ENCODE measurements around the gene PLXNB3.

PLXNB3 gene

DNA sequence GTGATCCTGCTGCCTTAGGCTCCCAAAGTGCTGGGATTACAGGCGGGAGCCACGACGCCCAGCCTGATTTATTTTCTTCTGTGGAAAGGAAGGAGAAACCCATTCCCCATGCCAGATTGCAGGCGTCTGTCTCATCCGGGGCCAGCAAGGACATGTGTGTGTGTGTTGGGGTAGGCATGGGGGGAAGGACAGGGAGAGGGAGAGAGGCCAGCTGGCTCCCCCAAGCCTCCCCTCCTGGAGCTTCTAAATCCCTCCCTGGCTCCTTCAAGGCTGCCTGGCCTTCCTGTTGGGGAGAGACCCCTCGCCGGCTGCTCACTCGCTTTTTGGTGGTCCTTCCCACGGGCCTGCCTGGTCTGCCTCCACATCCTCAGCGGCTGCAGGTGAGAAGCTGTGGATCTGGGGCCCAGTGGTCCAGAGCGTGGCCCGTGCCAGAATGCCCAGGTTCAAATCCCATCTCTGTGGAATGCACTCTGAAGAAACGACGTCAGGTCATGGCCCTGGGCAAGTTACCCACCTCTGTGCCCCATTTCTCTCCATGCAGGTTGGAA is 1.3 kb upstream of the PLXNB3 start:
- no peak for FAIRE-seq

DNA sequence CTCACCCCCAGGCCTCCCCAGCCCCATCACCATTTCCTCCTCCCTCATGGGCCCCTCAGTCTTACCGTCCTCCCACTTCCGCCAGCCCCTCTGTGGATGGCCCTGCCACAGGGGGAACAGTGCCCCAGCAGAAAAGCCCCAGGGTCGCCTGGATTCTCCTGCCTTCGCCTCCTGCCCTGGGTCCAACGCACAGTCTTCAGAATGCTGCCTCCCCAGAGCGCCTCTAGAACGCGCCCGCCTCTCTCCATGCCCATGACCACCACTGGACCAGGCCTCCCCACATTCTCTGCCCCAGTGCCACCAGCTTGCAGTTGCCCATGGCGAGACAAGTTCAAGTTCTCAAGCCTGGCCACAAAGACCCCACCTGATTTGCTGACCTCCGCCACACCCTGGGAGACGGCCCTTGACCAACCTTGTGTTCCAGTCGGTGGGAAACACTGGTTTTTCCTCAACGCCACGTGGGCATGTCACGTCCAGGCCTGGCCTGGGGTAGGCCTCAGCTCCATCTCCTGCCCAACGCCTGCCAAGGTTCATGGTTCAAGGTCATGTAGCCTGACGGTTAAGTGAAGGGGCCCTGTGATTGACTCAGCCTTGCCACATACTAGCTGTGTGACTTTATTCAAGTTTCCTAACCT is 634 bp upstream of the PLXNB3 start:
- no peak for FAIRE-seq

DNA sequence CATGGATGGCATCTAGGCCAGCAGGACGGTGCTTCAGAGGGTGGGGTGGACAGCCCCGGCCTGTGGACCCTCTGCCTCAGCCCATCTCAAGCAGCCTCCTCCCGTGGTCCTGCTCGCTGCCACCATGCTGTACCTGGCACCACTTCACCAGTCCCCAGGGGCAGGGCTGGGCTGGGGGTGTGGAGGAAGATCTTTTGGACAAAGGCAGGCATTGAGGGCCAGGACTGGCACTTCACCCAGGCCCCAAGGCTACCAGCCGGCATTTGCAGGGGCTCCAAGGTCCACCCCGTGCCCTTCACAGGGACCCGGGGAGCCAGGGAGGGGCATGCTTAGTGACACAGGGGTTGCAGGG is 713 bp downstream of the PLXNB3 start:
- no peak for FAIRE-seq

GRCh38 chrX:153765138-153766079 is 1.4 kb downstream of the PLXNB3 start:
- FAIRE-seq = no peak

GRCh38 chrX:153766098-153766817 is 2.2 kb downstream of the PLXNB3 start:
- no peak for FAIRE-seq

GRCh38 chrX:153766871-153767673 is 3.0 kb downstream of the PLXNB3 start:
- no peak for FAIRE-seq

DNA sequence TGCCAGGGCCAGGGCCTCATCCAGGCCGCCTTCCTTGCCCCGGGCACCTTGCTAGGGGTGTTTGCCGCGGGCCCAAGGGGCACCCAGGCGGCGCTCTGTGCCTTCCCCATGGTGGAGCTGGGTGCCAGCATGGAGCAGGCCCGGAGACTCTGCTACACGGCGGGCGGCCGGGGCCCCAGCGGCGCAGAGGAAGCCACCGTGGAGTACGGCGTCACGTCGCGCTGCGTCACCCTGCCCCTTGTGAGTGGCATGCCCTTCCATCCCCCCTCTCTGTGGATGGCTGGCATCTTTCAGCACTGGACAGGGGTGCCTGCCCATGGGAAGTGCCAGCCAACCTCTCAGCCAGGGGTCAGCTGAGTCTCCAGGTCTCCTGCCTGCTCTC is 3.6 kb downstream of the PLXNB3 start:
- no peak for FAIRE-seq

GRCh38 chrX:153768311-153769157 is 4.5 kb downstream of the PLXNB3 start:
- FAIRE-seq = no peak

DNA sequence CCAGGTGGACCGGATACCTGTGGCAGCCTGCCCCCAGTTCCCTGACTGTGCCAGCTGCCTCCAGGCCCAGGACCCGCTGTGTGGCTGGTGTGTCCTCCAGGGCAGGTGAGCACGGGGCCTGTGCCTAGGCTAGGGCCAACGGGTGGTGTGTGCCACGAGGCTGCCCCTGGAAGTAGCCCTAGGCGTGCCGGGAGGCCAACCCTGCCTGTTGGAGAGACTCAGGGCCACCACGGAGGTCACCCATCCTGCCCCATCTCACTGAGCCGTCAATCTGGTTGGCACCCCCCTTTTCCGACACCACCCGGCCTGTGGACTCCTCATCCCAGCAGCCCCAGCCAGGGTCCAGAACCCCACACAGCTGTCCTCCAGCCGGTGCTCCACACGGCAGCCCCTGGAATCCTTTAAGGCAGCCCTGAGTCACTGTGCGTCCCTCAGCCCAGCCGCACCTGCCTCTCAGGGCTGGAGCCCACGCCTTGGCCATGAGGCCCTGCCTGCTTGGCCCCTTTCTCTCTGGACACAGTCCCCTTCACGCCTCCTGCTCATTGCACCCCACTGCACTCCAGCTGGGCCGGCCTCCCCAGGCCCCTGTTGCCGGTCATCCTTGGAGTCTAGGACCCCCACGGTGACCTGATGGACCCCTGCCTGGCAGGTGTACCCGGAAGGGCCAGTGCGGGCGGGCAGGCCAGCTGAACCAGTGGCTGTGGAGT is 5.3 kb downstream of the PLXNB3 start:
- FAIRE-seq = no peak

GRCh38 chrX:153769865-153770600 is 6.0 kb downstream of the PLXNB3 start:
- no peak for FAIRE-seq

GRCh38 chrX:153770601-153771414 is 6.8 kb downstream of the PLXNB3 start:
- no peak for FAIRE-seq

GRCh38 chrX:153771415-153772315 is 7.6 kb downstream of the PLXNB3 start:
- no peak for FAIRE-seq

DNA sequence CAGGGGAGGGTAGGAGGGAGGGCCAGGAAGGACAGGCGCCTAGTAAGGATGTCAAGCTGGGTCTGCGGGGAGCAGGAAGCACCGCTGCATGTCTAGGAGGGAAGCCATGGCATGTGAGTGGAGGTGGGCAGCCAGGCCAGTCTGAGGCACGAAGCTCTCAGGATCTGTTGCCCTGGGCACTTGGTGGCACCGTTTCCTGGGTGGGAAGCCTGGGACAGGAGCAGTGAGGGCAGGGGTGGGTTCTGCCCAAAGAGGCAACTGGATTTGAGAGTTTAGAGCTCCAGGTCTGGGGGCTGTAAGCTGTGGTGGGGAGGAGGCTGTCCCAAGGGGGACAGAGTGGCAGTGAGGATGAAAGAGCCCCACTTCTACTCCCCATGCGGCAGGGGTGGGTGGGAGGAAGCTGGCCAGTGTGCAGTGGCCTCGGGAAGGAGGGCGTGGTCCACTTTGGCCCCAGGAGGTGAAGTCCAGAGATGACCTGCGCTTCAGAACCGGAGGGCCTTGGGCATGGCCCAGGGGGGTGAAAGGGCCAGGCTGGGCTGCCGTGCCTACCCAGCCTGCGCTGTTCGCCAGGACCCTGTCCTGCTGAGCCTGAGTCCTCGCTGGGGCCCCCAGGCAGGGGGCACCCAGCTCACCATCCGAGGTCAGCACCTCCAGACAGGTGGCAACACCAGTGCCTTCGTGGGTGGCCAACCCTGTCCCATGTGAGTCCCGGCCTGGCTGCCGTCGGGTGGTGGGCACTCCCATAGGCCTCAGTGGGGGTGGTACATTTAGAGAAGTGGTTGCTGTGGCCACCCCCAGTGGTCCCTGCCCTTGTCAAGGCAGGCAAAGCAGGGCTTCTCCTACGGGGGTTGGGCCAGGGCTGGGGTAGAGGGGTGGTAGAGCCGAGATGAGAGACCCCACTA is 8.5 kb downstream of the PLXNB3 start:
- no peak for FAIRE-seq

DNA sequence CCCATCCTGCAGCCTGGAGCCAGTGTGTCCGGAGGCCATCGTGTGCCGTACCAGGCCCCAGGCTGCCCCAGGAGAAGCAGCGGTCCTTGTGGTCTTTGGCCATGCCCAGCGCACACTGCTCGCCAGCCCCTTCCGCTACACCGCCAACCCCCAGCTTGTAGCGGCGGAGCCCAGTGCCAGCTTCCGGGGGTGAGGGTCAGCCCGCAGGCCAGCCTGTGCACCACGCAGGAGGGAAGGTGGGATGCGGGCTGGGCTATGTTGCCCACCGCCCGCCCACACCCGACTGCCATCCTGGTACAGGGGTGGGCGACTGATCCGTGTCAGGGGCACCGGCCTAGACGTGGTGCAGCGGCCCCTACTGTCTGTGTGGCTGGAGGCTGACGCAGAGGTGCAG is 9.2 kb downstream of the PLXNB3 start:
- no peak for FAIRE-seq

- no peak for FAIRE-seq
Observed at GRCh38 chrX:153773741-153774575, 9.9 kb downstream of the PLXNB3 start.

Data from TTC549 (cell line).